ENCODE results near the gene FOXA3. TPM values are rescaled to one million over a fixed set of nuclear protein-coding genes. Genes with fewer than 3 reads are reported as not detected.

Gene FOXA3
- total RNA-seq, 2 experiments from 2014 or later: 0.40 to 0.62 TPM

GRCh38 chr19:45821103-45821521 is 43.0 kb upstream of the FOXA3 start:
- no peak overlapping the region for H3K27ac Mint-ChIP-seq
- DNase-seq (no peak), ATAC-seq (no peak)
- intact Hi-C loops (cut with DNase I, micrococcal nuclease): no loop called here
- H3K27me3 Mint-ChIP-seq: no peaks in the 10 kb centered on the region
- H3K4me1 Mint-ChIP-seq: peaks cover 3% of the 10 kb centered on the region
- peaks cover 25% of the 10 kb centered on the region for H3K36me3 Mint-ChIP-seq (ENCODE audit: low read depth)
- ChIA-PET POLR2A (no interaction called here), CTCF (interaction anchor here (1.2 kb wide), 1 partner anchor 22 kb away, joined by 4 read pairs; no protein-coding TSS in a partner anchor)
- no peak overlapping the region for H3K4me3 Mint-ChIP-seq
- H3K9me3 Mint-ChIP-seq (ENCODE audit: low read depth): no peaks in the 10 kb centered on the region

GRCh38 chr19:45821570-45821969 is 42.6 kb upstream of the FOXA3 start:
- POLR2A ChIA-PET: no interaction called here
- H3K4me1 Mint-ChIP-seq: peaks cover 3% of the 10 kb centered on the region
- H3K9me3 Mint-ChIP-seq (ENCODE audit: low read depth): no peaks in the 10 kb centered on the region
- intact Hi-C loops (cut with DNase I, micrococcal nuclease): no loop called here
- H3K36me3 Mint-ChIP-seq (ENCODE audit: low read depth): peaks cover 27% of the 10 kb centered on the region
- no peaks in the 10 kb centered on the region for H3K27me3 Mint-ChIP-seq
- CTCF ChIA-PET: interaction anchor here (1.2 kb wide), 1 partner anchor 23 kb away, joined by 4 read pairs; no protein-coding TSS in a partner anchor
- H3K4me3 Mint-ChIP-seq: no peak overlapping the region
- no peak overlapping the region for H3K27ac Mint-ChIP-seq
- no peak for ATAC-seq
- no peak for DNase-seq

DNA sequence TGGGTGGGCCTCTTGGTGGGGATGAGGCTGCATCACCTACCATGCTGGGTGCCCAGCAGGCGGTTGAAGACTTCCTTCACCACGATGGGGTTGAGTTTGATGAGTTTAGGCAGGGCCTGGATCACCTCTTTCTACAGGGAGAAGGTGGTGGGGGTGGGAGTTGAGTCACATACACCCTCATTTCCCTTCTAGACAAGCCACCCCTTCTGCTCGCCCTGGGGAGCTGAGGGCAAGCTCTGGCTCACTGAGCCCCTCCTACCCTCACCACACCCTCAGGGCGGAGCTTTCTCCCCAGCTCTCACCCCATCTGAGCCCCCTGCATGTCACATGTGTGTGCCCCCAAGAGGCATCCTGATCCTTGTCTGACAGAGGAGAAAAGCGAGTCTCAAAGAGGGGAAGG is 41.4 kb upstream of the FOXA3 start:
- DNase-seq: no peak
- peaks cover 31% of the 10 kb centered on the region for H3K36me3 Mint-ChIP-seq (ENCODE audit: low read depth)
- no peaks in the 10 kb centered on the region for H3K9me3 Mint-ChIP-seq (ENCODE audit: low read depth)
- no peak for ATAC-seq
- POLR2A ChIA-PET: no interaction called here
- H3K4me1 Mint-ChIP-seq: no peaks in the 10 kb centered on the region
- no peaks in the 10 kb centered on the region for H3K27me3 Mint-ChIP-seq
- CTCF ChIA-PET: interaction anchor here (2.5 kb wide), 1 partner anchor 23 kb away, joined by 12 read pairs; no protein-coding TSS in a partner anchor
- no peak overlapping the region for H3K27ac Mint-ChIP-seq
- intact Hi-C loops (cut with DNase I, micrococcal nuclease): no loop called here
- H3K4me3 Mint-ChIP-seq: no peak overlapping the region

DNA sequence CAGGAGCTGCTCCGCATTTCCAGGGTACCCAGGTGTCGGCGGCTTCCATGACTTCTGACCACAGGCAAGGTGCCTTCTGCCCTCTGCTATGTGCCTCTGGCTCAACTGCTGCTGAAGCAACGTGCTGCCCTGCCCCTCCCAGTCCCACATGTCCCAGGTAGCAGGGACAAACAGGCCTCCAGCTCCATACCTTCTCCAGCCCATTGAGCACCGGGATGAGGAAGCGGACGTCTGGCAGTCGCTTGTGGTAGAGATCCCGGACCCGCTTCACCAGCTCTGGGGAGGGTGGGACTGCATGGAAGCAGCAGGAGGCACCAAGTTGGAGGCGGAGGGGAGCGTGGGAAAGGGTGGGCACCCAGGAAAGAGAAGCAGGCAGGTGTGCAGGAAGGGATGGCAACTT is 40.9 kb upstream of the FOXA3 start:
- H3K27ac Mint-ChIP-seq: no peak overlapping the region
- no peak overlapping the region for H3K4me3 Mint-ChIP-seq
- no peaks in the 10 kb centered on the region for H3K4me1 Mint-ChIP-seq
- no peak for ATAC-seq
- no peak for DNase-seq
- POLR2A ChIA-PET: no interaction called here
- no peaks in the 10 kb centered on the region for H3K9me3 Mint-ChIP-seq (ENCODE audit: low read depth)
- intact Hi-C loops (cut with DNase I, micrococcal nuclease): no loop called here
- CTCF ChIA-PET: interaction anchor here (2.5 kb wide), 1 partner anchor 24 kb away, joined by 12 read pairs; no protein-coding TSS in a partner anchor
- no peaks in the 10 kb centered on the region for H3K27me3 Mint-ChIP-seq
- peaks cover 34% of the 10 kb centered on the region for H3K36me3 Mint-ChIP-seq (ENCODE audit: low read depth)

GRCh38 chr19:45824041-45824471 is 40.1 kb upstream of the FOXA3 start:
- ATAC-seq (no peak), DNase-seq (no peak)
- Mint-ChIP-seq H3K4me1 (no peaks in the 10 kb centered on the region), H3K9me3 (ENCODE audit: low read depth) (no peaks in the 10 kb centered on the region), H3K36me3 (ENCODE audit: low read depth) (peaks cover 40% of the 10 kb centered on the region), H3K4me3 (no peak overlapping the region), H3K27me3 (no peaks in the 10 kb centered on the region), H3K27ac (no peak overlapping the region)
- ChIA-PET CTCF (interaction anchor here (0.7 to 2.5 kb wide), 2 partner anchors 12 to 25 kb away, joined by 3 to 12 read pairs; no protein-coding TSS in a partner anchor), POLR2A (no interaction called here)
- intact Hi-C loops (cut with DNase I, micrococcal nuclease): no loop called here

- Mint-ChIP-seq H3K9me3 (ENCODE audit: low read depth) (no peaks in the 10 kb centered on the region), H3K4me1 (no peaks in the 10 kb centered on the region), H3K4me3 (no peak overlapping the region), H3K27me3 (no peaks in the 10 kb centered on the region), H3K27ac (no peak overlapping the region), H3K36me3 (ENCODE audit: low read depth) (peaks cover 41% of the 10 kb centered on the region)
- intact Hi-C loops (cut with DNase I, micrococcal nuclease): no loop called here
- CTCF ChIA-PET: interaction anchor here (0.7 to 2.5 kb wide), 3 partner anchors 9 to 25 kb away, joined by 3 to 12 read pairs (median 3); no protein-coding TSS in a partner anchor
- POLR2A ChIA-PET: no interaction called here
- ATAC-seq (no peak), DNase-seq (no peak)
Measured at GRCh38 chr19:45824531-45825262, 39.4 kb upstream of the FOXA3 start.

- no peak overlapping the region for H3K4me3 Mint-ChIP-seq
- H3K27ac Mint-ChIP-seq: no peak overlapping the region
Measured at GRCh38 chr19:45825263-45825605, 38.9 kb upstream of the FOXA3 start.

DNA sequence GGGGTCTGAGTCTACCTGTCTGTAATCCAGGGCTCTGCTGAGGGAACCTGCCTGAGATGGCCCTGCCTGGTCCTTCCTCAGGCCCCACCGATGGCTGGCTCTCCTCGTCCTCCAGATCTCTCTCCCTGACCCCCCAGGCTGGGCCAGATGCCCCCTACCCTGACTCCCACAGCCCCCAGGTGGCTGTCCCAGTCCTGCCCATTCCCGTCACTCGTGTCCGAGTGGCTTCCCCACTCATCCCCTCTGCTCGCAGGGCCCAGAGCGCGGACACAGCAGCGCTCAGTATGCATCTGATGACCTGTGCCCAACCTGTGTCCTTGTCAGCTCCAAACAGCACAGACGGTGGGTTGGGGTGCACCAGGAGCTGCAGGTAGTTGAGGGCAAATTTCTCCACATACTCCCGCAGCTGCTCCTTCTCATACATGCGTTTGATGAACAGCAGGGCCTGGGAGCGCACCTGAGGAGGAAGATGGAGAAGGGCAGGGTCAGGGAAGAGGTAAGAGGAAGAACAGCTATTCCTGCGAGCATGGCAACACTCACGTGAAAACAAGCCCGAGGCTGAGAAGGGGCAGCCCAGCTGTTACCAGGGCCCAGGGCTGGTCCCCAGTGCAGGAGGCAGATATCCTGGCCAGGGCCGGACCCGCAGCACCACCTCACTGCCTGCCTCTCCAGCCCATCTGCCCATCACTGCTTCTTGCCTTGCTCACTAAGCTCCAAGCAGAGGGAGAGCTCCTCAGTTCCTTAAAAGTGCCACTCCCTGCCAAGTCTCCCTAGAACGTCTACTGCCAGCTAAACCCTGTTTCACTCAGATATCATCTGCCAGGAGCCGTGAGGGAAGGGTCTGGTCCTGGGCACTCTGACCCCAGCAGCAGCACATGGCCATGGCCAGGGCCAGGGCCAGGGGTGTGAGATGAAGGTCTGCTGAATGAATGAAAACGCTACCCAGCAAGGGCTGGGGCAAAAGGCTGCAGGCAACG is 37.9 kb upstream of the FOXA3 start:
- POLR2A ChIA-PET: no interaction called here
- Mint-ChIP-seq H3K27ac (no peak overlapping the region), H3K4me1 (no peaks in the 10 kb centered on the region), H3K4me3 (no peak overlapping the region), H3K36me3 (ENCODE audit: low read depth) (peaks cover 50% of the 10 kb centered on the region), H3K9me3 (ENCODE audit: low read depth) (no peaks in the 10 kb centered on the region), H3K27me3 (no peaks in the 10 kb centered on the region)
- intact Hi-C loops (cut with DNase I, micrococcal nuclease): no loop called here
- ATAC-seq (no peak), DNase-seq (no peak)
- CTCF ChIA-PET: interaction anchor here (1.0 to 2.0 kb wide), 2 partner anchors 9 to 191 kb away, joined by 3 to 10 read pairs; no protein-coding TSS in a partner anchor

More at GRCh38 chr19:45825263-45825605, 38.9 kb upstream of the FOXA3 start:
- ChIA-PET CTCF (interaction anchor here (0.7 to 1.0 kb wide), 2 partner anchors 9 to 192 kb away, joined by 3 read pairs; no protein-coding TSS in a partner anchor), POLR2A (no interaction called here)
- no peaks in the 10 kb centered on the region for H3K4me1 Mint-ChIP-seq
- DNase-seq (no peak), ATAC-seq (no peak)
- H3K27me3 Mint-ChIP-seq: no peaks in the 10 kb centered on the region
- H3K9me3 Mint-ChIP-seq (ENCODE audit: low read depth): no peaks in the 10 kb centered on the region
- intact Hi-C loops (cut with DNase I, micrococcal nuclease): no loop called here
- peaks cover 44% of the 10 kb centered on the region for H3K36me3 Mint-ChIP-seq (ENCODE audit: low read depth)

DNA sequence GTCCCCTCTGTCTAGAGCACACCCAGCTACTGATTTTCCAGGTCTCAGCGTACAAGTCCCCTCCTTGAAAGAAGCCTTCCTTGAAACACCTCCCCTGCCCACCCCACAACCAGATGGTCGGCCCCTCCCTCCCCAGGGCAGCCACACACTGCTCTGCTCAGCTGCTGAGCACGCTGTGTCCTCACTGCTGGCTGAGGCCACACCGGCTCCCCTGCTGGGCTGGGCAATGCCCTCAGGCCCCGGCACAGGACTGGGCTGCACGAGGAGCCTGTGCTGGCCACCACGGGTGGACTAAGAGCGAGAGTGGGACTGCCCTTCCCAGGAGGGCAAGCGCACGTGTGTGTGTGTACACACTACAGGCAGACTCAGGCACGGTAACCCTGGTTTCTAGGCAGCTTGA is 37.2 kb upstream of the FOXA3 start:
- Mint-ChIP-seq H3K4me1 (no peaks in the 10 kb centered on the region), H3K27ac (no peak overlapping the region), H3K4me3 (no peak overlapping the region), H3K27me3 (no peaks in the 10 kb centered on the region), H3K9me3 (ENCODE audit: low read depth) (no peaks in the 10 kb centered on the region), H3K36me3 (ENCODE audit: low read depth) (peaks cover 53% of the 10 kb centered on the region)
- POLR2A ChIA-PET: no interaction called here
- intact Hi-C loops (cut with DNase I, micrococcal nuclease): no loop called here
- CTCF ChIA-PET: interaction anchor here (1.1 to 2.0 kb wide), 2 partner anchors 10 to 58 kb away, joined by 3 to 10 read pairs; partner anchors contain the start of gene SIX5
- no peak for DNase-seq
- ATAC-seq: no peak

DNA sequence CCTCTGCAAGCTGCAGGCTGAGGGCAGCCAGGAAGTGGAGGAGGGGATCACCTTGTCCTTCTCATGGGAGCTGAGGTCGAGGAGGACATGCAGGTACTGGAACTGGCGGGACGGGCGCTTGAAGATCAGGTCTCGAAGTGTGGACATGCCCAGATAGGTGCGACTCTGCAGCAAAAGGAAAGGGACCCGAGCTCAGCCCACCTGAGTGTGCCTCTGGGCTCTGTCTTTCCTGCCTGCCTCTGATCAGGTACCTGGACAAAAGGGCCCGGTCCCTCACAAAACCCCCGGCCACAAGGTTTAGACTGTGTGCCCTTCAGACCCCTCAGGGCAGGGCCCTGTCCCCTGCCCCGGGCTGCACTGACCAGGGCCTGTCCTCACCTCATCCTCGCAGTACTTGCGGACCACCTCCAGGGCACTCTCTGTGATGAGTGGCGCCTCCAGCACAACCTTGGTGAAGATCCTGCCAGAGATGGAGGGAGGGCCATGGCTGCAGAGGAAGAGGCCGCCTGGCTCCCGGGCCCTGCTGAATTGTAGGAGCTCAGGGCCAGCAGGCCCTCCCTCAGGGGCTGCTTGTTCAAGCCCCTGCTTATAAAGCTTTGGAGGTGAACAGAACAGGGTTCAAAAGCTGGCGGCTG is 36.5 kb upstream of the FOXA3 start:
- peaks cover 56% of the 10 kb centered on the region for H3K36me3 Mint-ChIP-seq (ENCODE audit: low read depth)
- no peak for DNase-seq

GRCh38 chr19:45828523-45828922 is 35.6 kb upstream of the FOXA3 start:
- Mint-ChIP-seq H3K4me1 (no peaks in the 10 kb centered on the region), H3K27me3 (no peaks in the 10 kb centered on the region), H3K27ac (no peak overlapping the region), H3K9me3 (ENCODE audit: low read depth) (no peaks in the 10 kb centered on the region), H3K4me3 (no peak overlapping the region), H3K36me3 (ENCODE audit: low read depth) (peaks cover 57% of the 10 kb centered on the region)
- ATAC-seq (no peak), DNase-seq (no peak)
- intact Hi-C loops (cut with DNase I, micrococcal nuclease): no loop called here
- ChIA-PET POLR2A (no interaction called here), CTCF (interaction anchor here (0.6 to 0.8 kb wide), 3 partner anchors 12 to 227 kb away, joined by 3 to 4 read pairs (median 3); no protein-coding TSS in a partner anchor)

More for the DNA sequence above, 36.5 kb upstream of the FOXA3 start:
- no peaks in the 10 kb centered on the region for H3K27me3 Mint-ChIP-seq
- H3K9me3 Mint-ChIP-seq (ENCODE audit: low read depth): no peaks in the 10 kb centered on the region
- no peak overlapping the region for H3K4me3 Mint-ChIP-seq
- ATAC-seq: no peak
- intact Hi-C loops (cut with DNase I, micrococcal nuclease): no loop called here
- H3K27ac Mint-ChIP-seq: no peak overlapping the region
- ChIA-PET POLR2A (no interaction called here), CTCF (interaction anchor here (0.6 to 2.0 kb wide), 3 partner anchors 11 to 228 kb away, joined by 3 to 10 read pairs (median 3); partner anchors contain the start of gene SIX5)
- no peaks in the 10 kb centered on the region for H3K4me1 Mint-ChIP-seq
